Stimulated activated CD4-positive, alpha-beta T cell treated with anti-CD3 and anti-CD28 coated beads, Interleukin-15, amount 100 ng/mL, for 24 hours (primary cell): ENCODE results near the gene ZNF697.
"Not testable (repeated sequence)": the region's sequence is repeated elsewhere in the genome, so short reads cannot be mapped to it uniquely, and the experiment has no call there.

Experiments used
- DNase-seq: peaks from one replicate; pipeline ENCODE4 v3.0.0-alpha.2; 2020

The ZNF697 gene

GRCh38 chr1:119626841-119627240, 21.2 kb downstream of the ZNF697 start:
- DNase-seq, result no peak

GRCh38 chr1:119626011-119626545, 22.0 kb downstream of the ZNF697 start:
- no peak for DNase-seq

GRCh38 chr1:119623678-119624077, 24.4 kb downstream of the ZNF697 start:
- DNase-seq, result no peak

GRCh38 chr1:119623193-119623515, 24.9 kb downstream of the ZNF697 start:
- DNase-seq, result no peak

GRCh38 chr1:119622311-119623192, 25.5 kb downstream of the ZNF697 start:
- no peak for DNase-seq

- DNase-seq, result no peak
These were observed 26.4 kb downstream of the ZNF697 start for GRCh38 chr1:119621705-119622104.

- DNase-seq, result no peak
These were observed 30.0 kb downstream of the ZNF697 start for GRCh38 chr1:119617751-119618691.

GRCh38 chr1:119616748-119617147, 31.3 kb downstream of the ZNF697 start:
- not testable (repeated sequence) for DNase-seq

GRCh38 chr1:119615100-119615499, 33.0 kb downstream of the ZNF697 start:
- DNase-seq, result not testable (repeated sequence)

GRCh38 chr1:119613769-119614720, 34.0 kb downstream of the ZNF697 start:
- DNase-seq, result peak; percentile 84

- DNase-seq, result peak; percentile 83
These were observed 36.4 kb downstream of the ZNF697 start for GRCh38 chr1:119611701-119612113.

- DNase-seq, result not testable (repeated sequence)
These were observed 39.2 kb downstream of the ZNF697 start for GRCh38 chr1:119608816-119609215.

GRCh38 chr1:119607087-119607807, 40.8 kb downstream of the ZNF697 start:
- DNase-seq, result not testable (repeated sequence)

- no peak for DNase-seq
These were observed 41.7 kb downstream of the ZNF697 start for GRCh38 chr1:119606394-119606793.

GRCh38 chr1:119605686-119606085, 42.4 kb downstream of the ZNF697 start:
- DNase-seq, result no peak

GRCh38 chr1:119605080-119605479, 43.0 kb downstream of the ZNF697 start:
- DNase-seq, result not testable (repeated sequence)

GRCh38 chr1:119603695-119604094, 44.4 kb downstream of the ZNF697 start:
- no peak for DNase-seq

- not testable (repeated sequence) for DNase-seq
These were observed 44.8 kb downstream of the ZNF697 start for GRCh38 chr1:119603241-119603640.

GRCh38 chr1:119602789-119603188, 45.3 kb downstream of the ZNF697 start:
- DNase-seq, result not testable (repeated sequence)

GRCh38 chr1:119602169-119602568, 45.9 kb downstream of the ZNF697 start:
- no peak for DNase-seq

GRCh38 chr1:119600976-119601375, 47.1 kb downstream of the ZNF697 start:
- DNase-seq, result no peak
